ENCODE results near the gene FXYD3. TPM values are rescaled to one million over a fixed set of nuclear protein-coding genes. Genes with fewer than 3 reads are reported as not detected.

The FXYD3 gene
- total RNA-seq, 2 experiments from 2014 or later, result 0.35 to 0.88 TPM

GRCh38 chr19:35116072-35116801, 614 bp downstream of the FXYD3 start:
- no peak overlapping the region for H3K27ac ChIP-seq (ENCODE audit: low read depth, low read length, poor library complexity, severe bottlenecking)
- H3K4me2 ChIP-seq (ENCODE audit: low read length), result no peak overlapping the region
- DNase-seq (ENCODE audit: low spot score), result no peak
- H2AFZ ChIP-seq (ENCODE audit: low read length), result no peak overlapping the region
- ChIA-PET POLR2A (no interaction called here), CTCF (ENCODE audit: unreplicated experiment) (no interaction called here)
- BruUV-seq (replicated peaks), result no TSS peak
- H3K79me2 ChIP-seq (ENCODE audit: insufficient read depth, low read depth, low read length), result no peaks in the 10 kb centered on the region
- no peaks in the 10 kb centered on the region for H3K9me3 ChIP-seq (ENCODE audit: low read length)
- H3K4me3 ChIP-seq (ENCODE audit: low read depth, low read length, poor library complexity, severe bottlenecking), result no peak overlapping the region
- intact Hi-C loops (cut with micrococcal nuclease; ENCODE audit: unreplicated experiment), result no loop called here
- TF ChIP-seq EZH2phosphoT487 (IDR thresholded peaks at IDR 0.05; ENCODE audit: borderline replicate concordance, low read depth, low read length), result no peak
- TF ChIP-seq, protein P1, sequence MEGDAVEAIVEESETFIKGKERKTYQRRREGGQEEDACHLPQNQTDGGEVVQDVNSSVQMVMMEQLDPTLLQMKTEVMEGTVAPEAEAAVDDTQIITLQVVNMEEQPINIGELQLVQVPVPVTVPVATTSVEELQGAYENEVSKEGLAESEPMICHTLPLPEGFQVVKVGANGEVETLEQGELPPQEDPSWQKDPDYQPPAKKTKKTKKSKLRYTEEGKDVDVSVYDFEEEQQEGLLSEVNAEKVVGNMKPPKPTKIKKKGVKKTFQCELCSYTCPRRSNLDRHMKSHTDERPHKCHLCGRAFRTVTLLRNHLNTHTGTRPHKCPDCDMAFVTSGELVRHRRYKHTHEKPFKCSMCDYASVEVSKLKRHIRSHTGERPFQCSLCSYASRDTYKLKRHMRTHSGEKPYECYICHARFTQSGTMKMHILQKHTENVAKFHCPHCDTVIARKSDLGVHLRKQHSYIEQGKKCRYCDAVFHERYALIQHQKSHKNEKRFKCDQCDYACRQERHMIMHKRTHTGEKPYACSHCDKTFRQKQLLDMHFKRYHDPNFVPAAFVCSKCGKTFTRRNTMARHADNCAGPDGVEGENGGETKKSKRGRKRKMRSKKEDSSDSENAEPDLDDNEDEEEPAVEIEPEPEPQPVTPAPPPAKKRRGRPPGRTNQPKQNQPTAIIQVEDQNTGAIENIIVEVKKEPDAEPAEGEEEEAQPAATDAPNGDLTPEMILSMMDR (conservative IDR thresholded peaks at IDR 0.05; ENCODE audit: low read length), result no peak
- H3K4me1 ChIP-seq (ENCODE audit: insufficient read depth, low read length, poor library complexity, severe bottlenecking), result no peaks in the 10 kb centered on the region
- H3K9me2 ChIP-seq (ENCODE audit: insufficient read depth, low read length), result no peaks in the 10 kb centered on the region
- no peaks in the 10 kb centered on the region for H3K36me3 ChIP-seq (ENCODE audit: insufficient read depth, low read length)
- no peaks in the 10 kb centered on the region for H4K20me1 ChIP-seq (ENCODE audit: insufficient read depth, low read length)

DNA sequence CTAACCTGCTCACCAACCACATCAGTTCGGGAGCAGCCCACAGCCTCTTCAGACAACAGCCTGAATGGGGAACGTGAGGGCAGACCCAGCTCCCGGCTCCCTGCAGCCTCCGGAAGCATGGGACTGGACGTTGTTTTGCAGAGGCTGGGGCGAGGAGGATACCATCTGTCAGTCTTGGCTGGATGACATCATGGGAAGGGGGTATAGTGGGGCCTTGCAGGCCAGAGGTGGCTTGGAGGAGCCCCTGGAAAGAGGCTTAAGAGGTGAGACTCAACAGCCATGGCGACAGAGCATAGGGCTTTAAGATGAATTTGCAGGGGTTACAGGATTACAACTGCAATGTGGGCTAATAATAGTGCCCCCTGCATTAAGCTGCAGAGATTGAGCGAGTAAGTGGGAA, 1.5 kb downstream of the FXYD3 start:
- H3K9me2 ChIP-seq (ENCODE audit: insufficient read depth, low read length), result no peaks in the 10 kb centered on the region
- no peaks in the 10 kb centered on the region for H4K20me1 ChIP-seq (ENCODE audit: insufficient read depth, low read length)
- intact Hi-C loops (cut with micrococcal nuclease; ENCODE audit: unreplicated experiment), result no loop called here
- H3K9me3 ChIP-seq (ENCODE audit: low read length), result no peaks in the 10 kb centered on the region
- H3K36me3 ChIP-seq (ENCODE audit: insufficient read depth, low read length), result no peaks in the 10 kb centered on the region
- ChIA-PET POLR2A (interaction anchor here (0.5 kb wide), 1 partner anchor 125 kb away, joined by 3 read pairs; no protein-coding TSS in a partner anchor), CTCF (ENCODE audit: unreplicated experiment) (no interaction called here)
- no peak overlapping the region for H3K4me3 ChIP-seq (ENCODE audit: low read depth, low read length, poor library complexity, severe bottlenecking)
- no peaks in the 10 kb centered on the region for H3K79me2 ChIP-seq (ENCODE audit: insufficient read depth, low read depth, low read length)
- no peaks in the 10 kb centered on the region for H3K4me1 ChIP-seq (ENCODE audit: insufficient read depth, low read length, poor library complexity, severe bottlenecking)
- BruUV-seq (replicated peaks), result no TSS peak
- H2AFZ ChIP-seq (ENCODE audit: low read length), result no peak overlapping the region
- TF ChIP-seq EZH2phosphoT487 (IDR thresholded peaks at IDR 0.05; ENCODE audit: borderline replicate concordance, low read depth, low read length), result no peak
- TF ChIP-seq, protein P1 (conservative IDR thresholded peaks at IDR 0.05; ENCODE audit: low read length), result no peak
- H3K27ac ChIP-seq (ENCODE audit: low read depth, low read length, poor library complexity, severe bottlenecking), result no peak overlapping the region
- DNase-seq (ENCODE audit: low spot score), result no peak
- H3K4me2 ChIP-seq (ENCODE audit: low read length), result no peak overlapping the region

DNA sequence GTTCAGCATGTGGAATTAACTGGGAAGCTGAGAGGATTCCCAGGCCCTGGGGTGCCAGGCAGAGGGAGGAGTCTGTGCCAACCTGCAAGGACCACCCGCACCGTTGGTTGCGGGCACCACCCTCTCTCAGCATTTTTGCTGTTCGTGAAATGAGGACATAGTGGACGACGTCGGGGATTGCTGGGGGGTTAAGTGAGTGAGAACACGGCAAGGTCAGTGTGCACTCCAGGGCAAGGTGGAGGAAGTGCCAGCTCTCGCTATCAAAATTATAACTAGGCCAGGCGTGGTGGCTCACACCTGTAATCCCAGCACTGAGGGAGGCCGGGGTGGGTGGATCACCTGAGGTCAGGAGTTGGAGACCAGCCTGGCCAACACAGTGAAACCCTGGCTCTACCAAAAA, 2.2 kb downstream of the FXYD3 start:
- no peaks in the 10 kb centered on the region for H3K36me3 ChIP-seq (ENCODE audit: insufficient read depth, low read length)
- no peaks in the 10 kb centered on the region for H3K9me3 ChIP-seq (ENCODE audit: low read length)
- no peak overlapping the region for H3K4me3 ChIP-seq (ENCODE audit: low read depth, low read length, poor library complexity, severe bottlenecking)
- no peak for TF ChIP-seq EZH2phosphoT487 (IDR thresholded peaks at IDR 0.05; ENCODE audit: borderline replicate concordance, low read depth, low read length)
- TF ChIP-seq, protein P1 (conservative IDR thresholded peaks at IDR 0.05; ENCODE audit: low read length), result no peak
- no peak overlapping the region for H2AFZ ChIP-seq (ENCODE audit: low read length)
- H3K4me1 ChIP-seq (ENCODE audit: insufficient read depth, low read length, poor library complexity, severe bottlenecking), result no peaks in the 10 kb centered on the region
- no TSS peak for BruUV-seq (replicated peaks)
- H3K79me2 ChIP-seq (ENCODE audit: insufficient read depth, low read depth, low read length), result no peaks in the 10 kb centered on the region
- no peak for DNase-seq (ENCODE audit: low spot score)
- intact Hi-C loops (cut with micrococcal nuclease; ENCODE audit: unreplicated experiment), result no loop called here
- H3K9me2 ChIP-seq (ENCODE audit: insufficient read depth, low read length), result no peaks in the 10 kb centered on the region
- CTCF ChIA-PET (ENCODE audit: unreplicated experiment), result no interaction called here
- POLR2A ChIA-PET, result interaction anchor here (0.5 kb wide), 1 partner anchor 125 kb away, joined by 3 read pairs; no protein-coding TSS in a partner anchor
- no peak overlapping the region for H3K4me2 ChIP-seq (ENCODE audit: low read length)
- H4K20me1 ChIP-seq (ENCODE audit: insufficient read depth, low read length), result no peaks in the 10 kb centered on the region
- H3K27ac ChIP-seq (ENCODE audit: low read depth, low read length, poor library complexity, severe bottlenecking), result no peak overlapping the region

All from OCI-LY7 (cell line).